RPMI7951 (cell line): ENCODE results near the gene MTURN. TPM values are rescaled to one million over a fixed set of nuclear protein-coding genes. Genes with fewer than 3 reads are reported as not detected.

Source experiments
- DNase-seq: peaks from one replicate; pipeline ENCODE4 v3.0.0-alpha.2; 2012; ENCODE audit warnings: low read depth
- total RNA-seq: library from RNA; depleted of rRNA; stranded (reverse); fragments of >200 nt; shearing (Covaris generic); gene quantifications from 2 replicates; pipeline ENCODE4 v1.2.3, GENCODE V29; 2014; rRNA removed

Gene MTURN
- total RNA-seq, 1 experiment from 2014 or later = 5.0 TPM

- DNase-seq = no peak
Observed at GRCh38 chr7:30206942-30207341, 72.2 kb downstream of the MTURN start.

- DNase-seq = no peak
Observed at GRCh38 chr7:30207376-30207775, 72.6 kb downstream of the MTURN start.

GRCh38 chr7:30209951-30210350 lies 75.2 kb downstream of the MTURN start:
- no peak for DNase-seq

Other genes starting within 250 kb of the MTURN start
- gene SCRN1, start 145.2 kb upstream of the MTURN start, total RNA-seq = 112 and 118 TPM in 2 replicates
- gene FKBP14, start 108.3 kb upstream of the MTURN start, total RNA-seq = 31.1 and 38.8 TPM in 2 replicates
- gene PLEKHA8, start 106.6 kb upstream of the MTURN start, total RNA-seq = 11.1 and 13.8 TPM in 2 replicates
- gene ZNRF2, start 149.6 kb downstream of the MTURN start, total RNA-seq = 15.1 and 18.8 TPM in 2 replicates